NT2/D1 (cell line): ENCODE results near the gene FCRL5.

Experiments
- DNase-seq: peaks from one replicate; pipeline ENCODE4 v3.0.0-alpha.2; 2011; ENCODE audit warnings: low read depth, low spot score
- H3K27me3 ChIP-seq: 2 replicates; pipeline ENCODE4 v1.6.0; 2011; ENCODE audit warnings: mild to moderate bottlenecking; ENCODE audit not compliant: insufficient read length, insufficient read depth
- H3K36me3 ChIP-seq: 2 replicates; pipeline ENCODE4 v1.6.1; 2011; ENCODE audit warnings: mild to moderate bottlenecking, low read length, mixed read lengths; ENCODE audit not compliant: insufficient read depth, insufficient read length
- H3K4me1 ChIP-seq: 2 replicates; pipeline ENCODE4 v1.5.1; 2011; ENCODE audit not compliant: insufficient read depth, insufficient read length
- H3K4me3 ChIP-seq: 2 replicates; pipeline ENCODE4 v1.5.1; 2011; ENCODE audit warnings: low read depth; ENCODE audit not compliant: insufficient read length
- H3K9ac ChIP-seq: 2 replicates; pipeline ENCODE4 v1.6.0; 2011; ENCODE audit warnings: low read depth; ENCODE audit not compliant: insufficient read length
- H3K9me3 ChIP-seq: 2 replicates; pipeline ENCODE4 v1.5.1; 2011; ENCODE audit warnings: mild to moderate bottlenecking, low read length; ENCODE audit not compliant: insufficient read depth
- SUZ12 ChIP-seq: IDR thresholded peaks from 2 replicates; pipeline ENCODE4 v1.6.1; 2011; ENCODE audit not compliant: insufficient read length, insufficient read depth; ENCODE audit errors: extremely low read depth
- YY1 ChIP-seq: IDR thresholded peaks from 2 replicates; pipeline ENCODE4 v1.6.1; 2011; ENCODE audit not compliant: insufficient read length, insufficient read depth
- ZNF274 ChIP-seq: IDR thresholded peaks from 2 replicates; pipeline ENCODE4 v1.6.1; 2011; ENCODE audit warnings: mild to moderate bottlenecking, low read depth, low read length

The FCRL5 gene

DNA sequence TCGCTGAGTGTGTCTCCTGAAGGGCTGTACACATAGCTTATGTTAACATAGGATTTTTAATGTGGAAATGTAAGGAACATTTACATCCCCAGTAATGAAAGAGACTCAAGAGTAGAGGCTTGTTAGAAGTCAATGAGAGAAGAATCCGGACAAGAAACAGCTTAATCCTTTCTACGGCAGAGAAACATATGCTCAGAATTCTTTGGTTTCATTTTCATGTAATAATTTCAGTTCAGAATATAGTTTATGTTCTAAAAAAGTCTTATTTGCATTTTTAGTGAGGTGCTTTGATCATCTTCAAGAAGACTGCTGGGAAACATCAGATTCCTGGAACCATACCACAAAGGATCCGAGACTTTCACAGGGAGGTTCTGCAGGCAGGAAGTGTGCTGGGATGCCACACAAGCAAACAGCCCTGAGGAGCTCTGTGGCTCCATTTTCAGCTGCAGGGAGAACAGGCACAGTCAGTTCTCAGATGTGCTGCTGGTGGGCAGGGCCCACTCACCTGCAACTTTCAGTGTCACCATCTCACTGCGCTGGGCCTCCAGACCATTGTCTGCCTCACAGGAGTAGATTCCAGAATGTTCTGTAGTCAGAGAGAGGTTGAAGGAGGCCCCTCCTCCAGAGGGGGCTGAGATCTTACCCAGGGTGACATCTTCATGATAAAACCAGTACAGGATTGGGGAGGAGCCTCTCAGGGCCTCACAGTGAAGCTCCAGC lies 28.4 kb downstream of the FCRL5 start:
- Histone ChIP-seq H3K4me3 (no peak overlapping the region), H3K9me3 (no peaks in the 10 kb centered on the region), H3K9ac (no peak overlapping the region), H3K36me3 (no peaks in the 10 kb centered on the region), H3K4me1 (no peaks in the 10 kb centered on the region), H3K27me3 (no peaks in the 10 kb centered on the region)
- no peak for DNase-seq
- TF ChIP-seq YY1 = no peak
- no peak for TF ChIP-seq SUZ12
- no peak for TF ChIP-seq ZNF274

DNA sequence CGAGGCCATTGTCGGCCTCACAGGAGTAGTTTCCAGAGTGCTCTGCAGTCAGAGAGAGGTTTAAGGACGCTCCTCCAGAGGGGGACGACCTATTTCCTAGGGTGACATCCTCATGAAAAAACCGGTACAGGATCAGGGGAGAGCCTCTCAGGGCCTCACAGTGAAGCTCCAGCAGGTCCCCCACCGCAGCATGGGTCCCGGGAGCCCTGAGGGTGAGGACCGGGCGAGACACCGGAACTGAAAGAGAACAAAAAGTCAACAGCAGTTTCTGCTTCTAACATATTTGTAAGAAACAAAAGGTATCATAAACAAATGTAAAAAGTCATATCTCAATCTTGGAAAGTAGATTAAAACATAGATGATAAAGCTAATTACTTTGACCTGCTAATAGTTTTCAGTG lies 31.3 kb downstream of the FCRL5 start:
- H3K9me3 ChIP-seq = no peaks in the 10 kb centered on the region
- no peaks in the 10 kb centered on the region for H3K4me1 ChIP-seq
- H3K9ac ChIP-seq = no peak overlapping the region
- no peaks in the 10 kb centered on the region for H3K36me3 ChIP-seq
- TF ChIP-seq ZNF274 (no peak), SUZ12 (no peak), YY1 (no peak)
- no peak overlapping the region for H3K4me3 ChIP-seq
- DNase-seq = no peak
- no peaks in the 10 kb centered on the region for H3K27me3 ChIP-seq

DNA sequence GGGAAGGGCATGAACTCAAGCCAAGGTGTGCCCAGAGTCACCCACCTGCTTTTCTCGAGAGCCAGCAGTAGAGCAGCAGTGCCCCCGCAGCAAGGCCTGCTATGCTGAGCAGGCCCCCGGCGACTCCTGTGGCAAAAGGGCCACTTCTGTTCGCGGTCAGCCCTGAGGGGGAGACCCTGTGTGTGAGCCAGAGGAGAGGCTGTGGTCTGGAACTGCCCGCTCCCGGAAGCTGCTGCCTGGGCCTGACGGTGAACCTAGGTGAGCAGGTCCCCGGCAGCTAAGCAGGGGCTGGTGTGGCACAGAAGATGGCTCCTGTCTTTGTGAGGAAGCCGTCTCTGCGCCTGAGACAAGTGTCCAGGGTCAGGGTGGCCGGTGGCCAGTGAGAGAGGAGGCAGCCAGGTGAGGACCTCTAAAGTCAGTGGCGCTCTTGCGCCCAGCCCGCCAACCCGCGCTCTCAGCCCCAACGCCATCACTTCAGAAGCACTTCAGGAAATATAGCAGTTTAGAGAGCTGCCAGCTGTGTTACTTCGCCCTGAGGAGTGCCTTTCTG lies 31.9 kb downstream of the FCRL5 start:
- Histone ChIP-seq H3K4me3 (no peak overlapping the region), H3K27me3 (no peaks in the 10 kb centered on the region)
- TF ChIP-seq YY1 (no peak), ZNF274 (no peak), SUZ12 (no peak)

DNA sequence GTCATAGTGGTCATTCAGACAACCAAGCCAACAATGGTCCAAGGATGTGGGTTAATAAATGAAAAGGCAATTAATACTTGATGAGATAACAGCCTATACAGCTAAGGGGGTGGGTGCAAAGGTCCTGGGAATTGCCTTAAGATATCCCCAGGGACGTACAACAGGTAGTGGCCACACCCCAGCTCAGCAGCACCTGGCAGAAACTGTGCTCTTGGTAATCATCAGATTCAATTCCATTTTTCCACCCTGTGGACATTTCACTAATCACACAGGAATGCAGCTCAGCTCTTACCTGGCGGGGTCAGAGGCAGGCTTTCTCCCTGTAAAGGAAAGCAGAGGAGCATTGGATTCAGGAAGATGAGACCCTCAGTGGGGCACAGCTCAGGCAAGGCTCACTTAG lies 32.9 kb downstream of the FCRL5 start:
- TF ChIP-seq SUZ12 (no peak), YY1 (no peak), ZNF274 (no peak)
- no peak for DNase-seq
- Histone ChIP-seq H3K9ac (no peak overlapping the region), H3K4me3 (no peak overlapping the region), H3K27me3 (no peaks in the 10 kb centered on the region), H3K36me3 (no peaks in the 10 kb centered on the region), H3K4me1 (no peaks in the 10 kb centered on the region), H3K9me3 (no peaks in the 10 kb centered on the region)

More for the DNA sequence above, 31.9 kb downstream of the FCRL5 start:
- H3K9me3 ChIP-seq = no peaks in the 10 kb centered on the region
- H3K36me3 ChIP-seq = no peaks in the 10 kb centered on the region
- DNase-seq = no peak
- no peak overlapping the region for H3K9ac ChIP-seq
- no peaks in the 10 kb centered on the region for H3K4me1 ChIP-seq

DNA sequence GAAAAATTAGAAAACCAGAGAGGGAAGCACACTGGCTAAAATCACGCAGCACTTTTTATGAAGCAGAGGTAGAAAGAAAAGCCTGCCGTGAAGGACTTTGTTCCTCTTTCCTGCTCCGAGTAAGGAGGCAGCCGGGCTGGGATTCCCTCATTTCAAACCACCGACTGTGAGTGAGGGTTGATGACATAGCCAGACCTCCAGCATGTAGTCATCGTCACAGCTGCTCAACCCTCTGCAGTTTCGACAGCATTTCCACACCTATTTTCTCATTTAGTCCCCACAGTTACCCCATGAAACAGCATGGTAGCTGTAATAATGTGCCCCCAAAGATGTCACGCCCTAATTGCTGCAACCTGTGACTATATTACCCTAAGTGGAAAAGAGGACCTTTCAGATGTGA lies 35.3 kb downstream of the FCRL5 start:
- Histone ChIP-seq H3K27me3 (no peaks in the 10 kb centered on the region), H3K4me3 (no peak overlapping the region), H3K4me1 (no peaks in the 10 kb centered on the region), H3K9me3 (no peaks in the 10 kb centered on the region), H3K9ac (no peak overlapping the region), H3K36me3 (no peaks in the 10 kb centered on the region)
- DNase-seq = no peak
- TF ChIP-seq YY1 = no peak
- no peak for TF ChIP-seq SUZ12
- no peak for TF ChIP-seq ZNF274

DNA sequence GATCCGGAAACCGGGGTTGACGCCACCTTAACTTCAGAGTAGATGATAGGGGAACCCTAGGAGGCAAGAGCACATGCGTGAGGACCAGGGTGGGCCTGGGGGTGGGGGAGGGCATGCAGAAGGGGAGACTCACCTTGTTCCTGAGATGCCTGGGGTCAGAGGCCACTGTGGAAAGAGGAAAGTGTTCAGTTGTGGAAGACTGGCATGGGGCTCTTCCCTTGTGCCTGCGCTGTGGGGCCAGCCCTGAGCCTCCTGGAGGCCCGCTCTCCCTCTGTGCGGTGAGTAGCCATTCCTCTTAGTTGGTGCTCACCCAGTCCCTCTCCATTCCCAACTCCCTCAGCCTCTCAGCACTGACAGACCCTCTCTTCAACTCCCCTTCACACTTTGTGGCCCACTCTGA lies 36.6 kb downstream of the FCRL5 start:
- TF ChIP-seq ZNF274 = no peak
- TF ChIP-seq SUZ12 = no peak
- TF ChIP-seq YY1 = no peak
- Histone ChIP-seq H3K4me1 (no peaks in the 10 kb centered on the region), H3K36me3 (no peaks in the 10 kb centered on the region), H3K4me3 (no peak overlapping the region), H3K27me3 (no peaks in the 10 kb centered on the region), H3K9ac (no peak overlapping the region), H3K9me3 (no peaks in the 10 kb centered on the region)
- DNase-seq = no peak

DNA sequence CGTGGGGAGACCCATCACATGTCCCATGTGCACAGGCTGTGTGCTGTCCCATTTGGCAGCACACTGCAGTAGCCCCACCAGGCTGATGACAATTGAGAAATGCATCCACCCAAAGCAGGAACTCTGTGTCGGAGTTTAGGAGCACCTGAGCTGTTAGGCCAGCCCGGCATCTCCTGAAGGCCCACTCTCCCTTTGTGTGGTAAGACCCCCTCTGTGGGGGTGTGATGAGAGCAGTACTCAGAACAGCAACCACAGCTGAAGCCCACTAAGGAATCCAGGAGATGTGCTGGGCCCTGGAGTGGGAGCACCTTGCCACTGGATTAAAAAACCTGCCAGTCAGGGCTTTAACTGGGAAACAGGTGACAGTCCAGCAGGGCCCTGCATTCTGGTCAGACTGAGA lies 37.2 kb downstream of the FCRL5 start:
- no peak for DNase-seq
- no peaks in the 10 kb centered on the region for H3K4me1 ChIP-seq
- H3K27me3 ChIP-seq = no peaks in the 10 kb centered on the region
- no peaks in the 10 kb centered on the region for H3K9me3 ChIP-seq
- H3K4me3 ChIP-seq = no peak overlapping the region
- no peaks in the 10 kb centered on the region for H3K36me3 ChIP-seq
- no peak overlapping the region for H3K9ac ChIP-seq
- no peak for TF ChIP-seq ZNF274
- no peak for TF ChIP-seq SUZ12
- TF ChIP-seq YY1 = no peak
